Measurements from ENCODE around the gene ALG11.

Gene ALG11

GRCh38 chr13:52004511-52005170, 7.6 kb upstream of the ALG11 start:
- no peaks in the 10 kb centered on the region for H4K20me1 ChIP-seq (ENCODE audit: insufficient read depth, low read length, poor library complexity, severe bottlenecking)
- H3K4me3 ChIP-seq (ENCODE audit: low read length, poor library complexity, severe bottlenecking): no peak overlapping the region
- H3K9me3 ChIP-seq (ENCODE audit: insufficient read depth, low read depth, low read length): no peaks in the 10 kb centered on the region
- TF ChIP-seq EZH2phosphoT487 (IDR thresholded peaks at IDR 0.05; ENCODE audit: borderline replicate concordance) (no peak), CTCF (conservative IDR thresholded peaks at IDR 0.05; ENCODE audit: low read length) (peak; percentile 45)
- no peaks in the 10 kb centered on the region for H3K4me1 ChIP-seq (ENCODE audit: insufficient read depth, low read length, poor library complexity, severe bottlenecking)
- no peaks in the 10 kb centered on the region for H3F3A ChIP-seq (ENCODE audit: low read depth)
- H3K9ac ChIP-seq (ENCODE audit: low read depth, low read length, poor library complexity, severe bottlenecking): no peak overlapping the region
- no peaks in the 10 kb centered on the region for H3K27me3 ChIP-seq (ENCODE audit: insufficient read depth, low read length, poor library complexity, severe bottlenecking)
- no peaks in the 10 kb centered on the region for H3K36me3 ChIP-seq (ENCODE audit: insufficient read depth, low read length)
- no peak overlapping the region for H2AFZ ChIP-seq (ENCODE audit: low read length)
- no peaks in the 10 kb centered on the region for H3K9me2 ChIP-seq (replicated peaks; ENCODE audit: low read depth, low read length)
- H3K79me2 ChIP-seq (ENCODE audit: insufficient read depth, low read length): no peaks in the 10 kb centered on the region
- no peak overlapping the region for H3K4me2 ChIP-seq (ENCODE audit: low read depth, low read length, poor library complexity, severe bottlenecking)

- Histone ChIP-seq H3K36me3 (ENCODE audit: insufficient read depth, low read length) (no peaks in the 10 kb centered on the region), H3K9ac (ENCODE audit: low read depth, low read length, poor library complexity, severe bottlenecking) (no peak overlapping the region), H3F3A (ENCODE audit: low read depth) (no peaks in the 10 kb centered on the region), H3K79me2 (ENCODE audit: insufficient read depth, low read length) (no peaks in the 10 kb centered on the region), H3K27me3 (ENCODE audit: insufficient read depth, low read length, poor library complexity, severe bottlenecking) (peaks cover 13% of the 10 kb centered on the region), H3K4me1 (ENCODE audit: insufficient read depth, low read length, poor library complexity, severe bottlenecking) (peaks cover 8% of the 10 kb centered on the region), H3K4me2 (ENCODE audit: low read depth, low read length, poor library complexity, severe bottlenecking) (no peak overlapping the region), H4K20me1 (ENCODE audit: insufficient read depth, low read length, poor library complexity, severe bottlenecking) (no peaks in the 10 kb centered on the region), H3K9me3 (ENCODE audit: insufficient read depth, low read depth, low read length) (no peaks in the 10 kb centered on the region), H3K9me2 (replicated peaks; ENCODE audit: low read depth, low read length) (no peaks in the 10 kb centered on the region), H2AFZ (ENCODE audit: low read length) (no peak overlapping the region), H3K4me3 (ENCODE audit: low read length, poor library complexity, severe bottlenecking) (no peak overlapping the region)
- TF ChIP-seq EZH2phosphoT487 (IDR thresholded peaks at IDR 0.05; ENCODE audit: borderline replicate concordance): no peak
- TF ChIP-seq CTCF (conservative IDR thresholded peaks at IDR 0.05; ENCODE audit: low read length): no peak
These were observed 6.2 kb upstream of the ALG11 start for GRCh38 chr13:52005841-52006522.

- H4K20me1 ChIP-seq (ENCODE audit: insufficient read depth, low read length, poor library complexity, severe bottlenecking): no peaks in the 10 kb centered on the region
- no peak overlapping the region for H3K4me3 ChIP-seq (ENCODE audit: low read length, poor library complexity, severe bottlenecking)
- no peaks in the 10 kb centered on the region for H3K9me3 ChIP-seq (ENCODE audit: insufficient read depth, low read depth, low read length)
- H3F3A ChIP-seq (ENCODE audit: low read depth): no peaks in the 10 kb centered on the region
- no peak overlapping the region for H3K4me2 ChIP-seq (ENCODE audit: low read depth, low read length, poor library complexity, severe bottlenecking)
- no peaks in the 10 kb centered on the region for H3K36me3 ChIP-seq (ENCODE audit: insufficient read depth, low read length)
- no peak overlapping the region for H3K9ac ChIP-seq (ENCODE audit: low read depth, low read length, poor library complexity, severe bottlenecking)
- no peaks in the 10 kb centered on the region for H3K9me2 ChIP-seq (replicated peaks; ENCODE audit: low read depth, low read length)
- H2AFZ ChIP-seq (ENCODE audit: low read length): no peak overlapping the region
- no peak for TF ChIP-seq CTCF (conservative IDR thresholded peaks at IDR 0.05; ENCODE audit: low read length)
- TF ChIP-seq EZH2phosphoT487 (IDR thresholded peaks at IDR 0.05; ENCODE audit: borderline replicate concordance): no peak
- peaks cover 20% of the 10 kb centered on the region for H3K27me3 ChIP-seq (ENCODE audit: insufficient read depth, low read length, poor library complexity, severe bottlenecking)
- no peaks in the 10 kb centered on the region for H3K79me2 ChIP-seq (ENCODE audit: insufficient read depth, low read length)
- H3K4me1 ChIP-seq (ENCODE audit: insufficient read depth, low read length, poor library complexity, severe bottlenecking): peaks cover 9% of the 10 kb centered on the region
These were observed 5.5 kb upstream of the ALG11 start for GRCh38 chr13:52006523-52007245.

All from Loucy (cell line).